GM10847 (cell line): Measurements from ENCODE around the gene RAB3GAP2.

Source experiments
- POLR2A ChIP-seq: IDR thresholded peaks from 2 replicates; pipeline ENCODE4 v1.6.1; 2011; ENCODE audit not compliant: insufficient read length; ENCODE audit errors: extremely low read depth

The RAB3GAP2 gene

DNA sequence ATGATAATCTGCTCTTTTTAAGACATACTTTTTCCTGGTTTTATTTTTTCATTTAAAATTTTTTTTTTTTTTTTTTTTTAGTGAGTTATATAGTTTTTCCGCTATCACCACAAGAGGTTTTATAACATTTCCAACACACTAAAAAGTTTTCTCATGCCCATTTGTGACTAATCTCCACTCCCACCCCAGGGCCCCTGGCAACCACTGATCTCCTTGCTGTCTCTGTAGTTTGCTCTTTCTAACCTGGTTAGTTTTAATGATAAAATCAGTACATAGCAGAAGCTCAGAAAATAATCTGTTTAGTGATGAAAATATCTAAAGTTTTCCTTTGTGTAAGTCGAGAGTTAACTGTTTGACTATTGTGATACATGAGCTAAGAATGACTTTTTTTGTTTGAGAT, 136.5 kb downstream of the RAB3GAP2 start:
- TF ChIP-seq POLR2A, result no peak

DNA sequence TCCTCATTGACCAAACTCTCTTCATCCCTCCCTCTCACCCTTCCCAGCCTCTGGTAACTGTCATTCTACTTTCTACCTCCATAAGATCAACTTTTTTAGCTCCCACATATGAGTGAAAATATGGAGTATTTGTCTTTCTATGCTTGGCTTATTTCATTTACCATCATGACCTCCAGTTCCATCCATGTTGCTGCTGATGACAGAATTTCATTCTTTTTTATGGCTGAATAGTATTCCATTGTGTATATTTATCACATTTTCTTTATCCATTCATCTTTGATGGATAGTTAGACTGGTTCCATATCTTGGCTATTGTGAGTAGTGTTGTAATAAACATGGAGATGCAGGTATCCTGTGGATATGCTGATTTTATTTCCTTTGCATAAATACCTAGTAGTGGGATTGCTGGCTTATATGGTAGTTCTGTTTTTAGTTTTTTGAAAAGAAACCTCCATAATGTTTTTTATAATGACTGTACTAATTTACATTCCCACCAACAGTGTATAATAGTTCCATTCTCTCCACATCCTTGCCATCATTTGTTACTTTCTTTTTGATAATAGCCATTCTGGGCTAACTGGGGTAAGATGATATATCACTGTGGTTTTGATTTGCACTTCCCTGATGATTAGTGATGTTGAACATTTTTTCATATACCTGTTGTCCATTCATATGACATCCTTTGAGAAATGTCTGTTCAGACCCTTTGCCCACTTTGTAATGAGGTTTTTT, 142.6 kb downstream of the RAB3GAP2 start:
- no peak for TF ChIP-seq POLR2A

DNA sequence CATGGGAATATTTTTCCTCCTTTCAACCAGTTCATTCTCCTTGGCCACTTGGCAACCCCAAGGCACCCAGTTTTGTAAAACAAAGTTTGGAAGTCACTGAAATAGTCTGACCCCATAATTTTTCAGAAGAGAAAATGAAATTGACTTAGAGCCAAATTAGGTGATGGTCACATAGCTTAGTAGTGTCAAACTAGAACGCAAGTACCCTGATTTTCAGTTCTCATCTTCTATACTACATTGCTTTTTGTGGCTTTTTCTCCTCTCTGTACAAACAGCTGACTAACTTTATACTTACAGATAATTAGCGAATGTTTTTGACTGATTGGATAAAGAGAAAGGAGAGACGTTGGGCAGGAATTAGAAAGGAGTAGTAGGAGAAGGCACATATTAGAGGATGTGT, 145.2 kb downstream of the RAB3GAP2 start:
- no peak for TF ChIP-seq POLR2A

DNA sequence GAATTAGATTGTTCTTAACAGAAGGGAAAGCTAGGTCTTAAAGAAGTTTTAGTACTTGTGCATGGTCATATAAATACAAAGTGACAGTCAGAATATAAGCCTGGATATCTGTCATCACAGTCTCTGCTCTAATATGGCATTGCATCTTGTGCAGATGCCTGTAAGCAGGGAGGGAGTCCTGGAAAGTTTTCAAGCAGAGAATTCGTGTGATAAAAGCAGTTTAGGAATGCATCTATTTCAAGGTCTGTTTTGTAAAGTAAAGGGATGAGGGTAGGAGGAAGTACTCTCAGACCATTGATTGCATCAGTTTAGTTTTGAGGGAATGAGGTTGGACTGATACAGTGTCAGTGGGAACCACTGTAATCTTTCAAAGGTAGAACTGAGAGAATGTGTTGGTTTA, 147.7 kb downstream of the RAB3GAP2 start:
- no peak for TF ChIP-seq POLR2A

DNA sequence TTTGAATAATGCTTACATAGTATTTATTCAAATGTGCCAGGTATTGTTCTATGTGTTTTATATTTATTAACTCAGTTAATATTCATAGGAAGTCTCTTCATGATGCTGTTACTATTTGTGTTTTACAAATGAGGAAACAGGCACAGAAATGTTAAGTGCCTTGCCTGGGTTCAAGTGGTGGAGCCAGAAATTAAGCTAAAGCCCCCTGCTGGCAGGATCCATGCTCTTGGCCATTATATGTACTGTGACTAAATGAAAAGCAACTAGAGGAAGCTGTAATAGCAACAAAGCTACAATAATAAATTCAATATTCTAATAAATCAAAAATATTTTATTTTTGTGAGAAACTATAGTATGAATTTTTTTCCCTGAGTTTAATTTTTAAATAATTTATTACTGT, 148.4 kb downstream of the RAB3GAP2 start:
- TF ChIP-seq POLR2A, result no peak

DNA sequence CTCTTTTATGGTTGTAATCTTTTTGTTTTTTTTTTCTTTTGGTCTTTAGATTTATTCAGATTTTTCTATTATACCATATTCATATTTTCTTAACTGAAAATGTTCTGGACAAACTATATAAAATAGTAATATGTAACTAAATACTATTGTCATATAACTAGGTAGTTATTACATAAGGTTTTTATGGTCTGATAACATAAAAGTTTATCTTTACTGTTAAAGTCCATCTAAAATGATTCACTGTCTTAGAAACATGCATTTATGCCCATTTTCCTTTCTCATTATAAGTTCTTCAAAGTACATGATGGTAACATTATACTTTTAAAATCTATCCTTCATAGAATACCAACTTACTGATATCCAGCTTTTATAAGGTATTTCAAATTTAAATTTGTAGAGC, 149.2 kb downstream of the RAB3GAP2 start:
- no peak for TF ChIP-seq POLR2A

DNA sequence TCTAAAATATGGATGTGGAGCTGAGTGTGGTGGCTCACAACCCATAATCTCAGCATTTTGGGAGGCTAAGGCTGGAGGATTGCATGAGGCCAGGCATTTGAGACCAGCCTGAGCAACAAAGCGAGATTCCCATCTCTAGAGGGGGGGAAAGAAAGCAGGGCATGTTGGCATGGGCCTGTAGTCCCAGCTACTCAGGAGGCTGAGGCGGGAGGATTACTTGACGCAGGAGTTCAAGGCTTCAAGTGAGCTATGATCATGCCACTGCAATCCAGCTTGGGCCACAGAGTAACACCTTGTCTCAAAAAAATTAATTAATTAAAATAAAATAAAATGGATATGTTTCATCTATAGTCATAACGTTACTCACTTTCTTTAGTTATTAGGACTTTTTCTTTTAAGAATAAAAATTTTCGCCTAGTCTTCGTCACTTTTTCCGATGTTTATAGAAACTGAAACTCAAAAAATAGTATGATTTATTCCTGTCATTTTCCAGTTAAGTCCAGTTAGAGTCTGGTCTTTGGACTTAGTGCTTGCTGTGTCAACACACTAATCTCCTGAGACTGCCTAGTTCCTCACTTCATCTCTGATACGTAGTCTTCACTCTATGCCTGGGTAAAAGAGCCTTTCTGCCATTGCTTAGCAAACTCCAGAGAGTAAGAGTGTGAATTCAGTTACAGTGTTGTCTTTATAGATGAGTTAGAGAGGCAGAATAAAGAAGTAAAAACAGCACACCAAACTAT, 150.3 kb downstream of the RAB3GAP2 start:
- no peak for TF ChIP-seq POLR2A

DNA sequence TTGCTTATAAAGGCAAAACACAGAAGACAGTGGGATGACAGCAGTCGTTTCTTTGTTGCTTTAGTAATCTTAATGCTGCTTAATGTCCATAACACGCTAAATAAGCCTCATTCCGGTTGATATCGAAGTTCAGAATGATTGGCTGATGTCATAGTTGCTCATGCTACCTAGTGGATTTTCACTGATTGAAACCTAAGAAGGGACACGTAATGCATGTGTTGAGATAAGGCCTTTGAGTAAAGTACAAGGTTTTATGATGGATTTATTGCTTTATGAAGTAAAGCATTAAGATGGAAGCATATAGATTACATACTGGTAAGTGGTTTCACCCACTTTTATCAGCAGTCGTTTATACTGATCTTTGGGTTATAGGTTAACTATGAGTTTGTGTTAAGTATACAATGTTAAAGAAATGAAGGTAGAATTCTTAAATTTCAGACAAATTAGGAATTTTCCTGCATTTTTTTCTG, 153.2 kb downstream of the RAB3GAP2 start:
- TF ChIP-seq POLR2A, result no peak

DNA sequence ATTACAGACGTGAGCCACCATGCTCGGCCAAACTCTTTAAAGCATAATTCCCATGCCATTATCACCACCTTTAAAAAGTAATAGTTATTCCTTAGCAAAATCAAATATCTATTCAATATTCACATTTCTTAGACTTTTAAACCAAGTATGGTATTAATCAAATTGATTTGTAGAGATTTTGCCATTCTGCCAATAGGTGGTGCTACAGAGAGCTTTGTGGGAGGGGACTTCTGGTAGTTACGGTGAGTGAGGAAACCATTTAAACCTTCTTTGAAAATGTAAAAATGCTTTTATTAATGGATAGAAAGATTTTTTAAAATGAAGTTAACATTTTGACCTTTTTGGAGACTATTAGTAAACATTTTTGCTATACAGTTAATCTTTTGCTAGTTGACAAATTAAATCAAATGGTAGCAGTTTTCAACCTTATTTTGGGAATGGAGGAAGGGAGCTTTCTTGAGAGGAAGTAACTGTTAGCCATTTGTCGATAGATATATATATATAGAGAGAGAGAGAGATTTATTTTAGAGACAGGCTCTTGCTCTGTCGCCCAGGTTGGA, 159.0 kb downstream of the RAB3GAP2 start:
- TF ChIP-seq POLR2A, result no peak

DNA sequence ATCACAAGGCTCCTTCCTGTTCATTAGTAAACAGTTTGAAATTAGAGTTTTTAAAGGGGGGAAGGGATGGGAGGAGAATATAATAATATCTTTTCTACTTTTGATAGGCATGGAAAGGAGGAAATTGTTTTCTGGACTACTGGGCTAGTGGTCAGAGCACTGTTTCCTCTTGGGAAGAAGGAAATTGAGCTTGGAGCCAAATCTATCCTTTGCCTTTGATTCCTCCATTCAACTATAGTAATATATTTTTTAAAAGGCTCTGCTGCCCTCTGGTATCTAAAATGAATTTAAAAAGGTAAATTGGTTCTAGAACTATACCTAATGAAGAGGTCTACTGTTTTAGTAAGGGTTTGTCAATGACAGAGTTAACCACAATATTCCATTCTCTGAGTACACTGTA, 172.4 kb downstream of the RAB3GAP2 start:
- no peak for TF ChIP-seq POLR2A
